ENCODE measurements around the gene ARHGEF4.

GRCh38 chr2:130825966-130826253 lies 10.8 kb upstream of the ARHGEF4 start:
- TF ChIP-seq CTCF (IDR thresholded peaks at IDR 0.05) = no peak
- TF ChIP-seq POLR2A (IDR thresholded peaks at IDR 0.05) = no peak

Measured in esophagus squamous epithelium (tissue), 4 donors.